ENCODE results near the gene GOLGA8B. TPM values are rescaled to one million over a fixed set of nuclear protein-coding genes. Genes with fewer than 3 reads are reported as not detected.
"Not testable (repeated sequence)": the region's sequence is repeated elsewhere in the genome, so short reads cannot be mapped to it uniquely, and the experiment has no call there.

The GOLGA8B gene
- total RNA-seq, 4 donors from 2014 or later, result 3.4 to 105 (median 33.7) TPM

DNA sequence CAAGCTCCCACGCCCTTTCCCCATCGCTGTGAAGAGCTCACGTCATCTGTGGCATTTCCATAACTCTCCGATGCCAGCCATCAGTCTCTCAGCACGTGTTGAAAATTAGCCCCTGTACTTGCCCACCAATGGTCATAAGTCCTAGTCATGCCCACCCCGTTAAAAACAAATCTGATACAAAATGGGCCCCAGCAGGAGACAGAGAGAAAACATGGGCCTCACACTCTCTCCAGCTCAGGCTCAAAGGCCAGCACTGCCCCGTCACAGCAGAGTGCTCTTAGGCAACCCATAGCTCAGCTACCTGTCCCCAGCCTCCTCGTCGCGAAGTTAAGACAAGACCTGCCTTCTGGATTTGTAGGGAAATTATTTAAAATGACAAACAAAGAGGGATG lies 5.2 kb downstream of the GOLGA8B start:
- H3K4me3 ChIP-seq, result no peak overlapping the region
- DNase-seq, result no peak
- peaks cover 0 to 4% (median 0%) of the 10 kb centered on the region in 4 donors for H3K27me3 ChIP-seq
- 93% methylated on average over 9 to 10 of the region's 10 CpGs for WGBS, 2 donors
- H3K27ac ChIP-seq, result no peak overlapping the region
- TF ChIP-seq, protein P1, sequence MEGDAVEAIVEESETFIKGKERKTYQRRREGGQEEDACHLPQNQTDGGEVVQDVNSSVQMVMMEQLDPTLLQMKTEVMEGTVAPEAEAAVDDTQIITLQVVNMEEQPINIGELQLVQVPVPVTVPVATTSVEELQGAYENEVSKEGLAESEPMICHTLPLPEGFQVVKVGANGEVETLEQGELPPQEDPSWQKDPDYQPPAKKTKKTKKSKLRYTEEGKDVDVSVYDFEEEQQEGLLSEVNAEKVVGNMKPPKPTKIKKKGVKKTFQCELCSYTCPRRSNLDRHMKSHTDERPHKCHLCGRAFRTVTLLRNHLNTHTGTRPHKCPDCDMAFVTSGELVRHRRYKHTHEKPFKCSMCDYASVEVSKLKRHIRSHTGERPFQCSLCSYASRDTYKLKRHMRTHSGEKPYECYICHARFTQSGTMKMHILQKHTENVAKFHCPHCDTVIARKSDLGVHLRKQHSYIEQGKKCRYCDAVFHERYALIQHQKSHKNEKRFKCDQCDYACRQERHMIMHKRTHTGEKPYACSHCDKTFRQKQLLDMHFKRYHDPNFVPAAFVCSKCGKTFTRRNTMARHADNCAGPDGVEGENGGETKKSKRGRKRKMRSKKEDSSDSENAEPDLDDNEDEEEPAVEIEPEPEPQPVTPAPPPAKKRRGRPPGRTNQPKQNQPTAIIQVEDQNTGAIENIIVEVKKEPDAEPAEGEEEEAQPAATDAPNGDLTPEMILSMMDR (IDR thresholded peaks at IDR 0.05), result no peak
- TF ChIP-seq POLR2A (IDR thresholded peaks at IDR 0.05), result no peak
- H3K9me3 ChIP-seq, result no peaks in the 10 kb centered on the region
- intact Hi-C loops (cut with DNase I), result no loop called here
- peaks cover 6 to 18% (median 9%) of the 10 kb centered on the region in 3 donors for H3K4me1 ChIP-seq
- no peaks in the 10 kb centered on the region for H3K36me3 ChIP-seq

DNA sequence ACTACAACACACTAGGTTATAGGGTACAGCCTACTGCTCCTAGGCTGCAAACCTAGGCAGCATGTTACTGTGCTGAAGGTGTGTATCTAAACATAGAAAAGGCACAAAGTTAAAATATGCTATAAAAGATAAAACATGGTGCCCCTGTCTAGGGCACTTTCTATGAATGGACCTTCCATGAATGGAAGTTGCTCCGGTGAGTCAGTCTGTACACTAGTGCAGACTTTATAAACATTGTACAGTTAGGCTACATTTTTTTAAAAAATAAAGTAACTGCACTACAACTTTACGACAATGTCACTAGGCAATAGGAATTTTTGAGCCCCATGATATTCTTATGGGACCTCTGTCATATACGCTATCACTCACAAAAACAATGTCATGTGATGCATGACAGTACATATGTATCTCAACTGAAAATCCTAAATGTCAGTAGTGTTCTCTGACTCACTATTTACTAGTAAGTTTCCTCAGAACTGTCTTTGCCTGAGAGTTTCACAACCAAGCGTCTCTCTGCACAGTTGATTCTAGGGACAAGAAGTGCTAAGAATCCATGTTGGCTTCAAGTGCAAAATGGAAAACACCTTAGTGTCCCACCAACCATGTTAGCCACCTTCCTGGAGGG lies 5.7 kb downstream of the GOLGA8B start:
- H3K4me3 ChIP-seq; H3K27me3 ChIP-seq; DNase-seq; H3K27ac ChIP-seq; intact Hi-C loops (cut with DNase I); H3K9me3 ChIP-seq; H3K36me3 ChIP-seq: not testable (repeated sequence)
- 81 to 84% methylated on average over 4 of the region's 4 CpGs for WGBS, 2 donors
- peaks cover 6 to 13% (median 9%) of the 10 kb centered on the region in 3 donors for H3K4me1 ChIP-seq

DNA sequence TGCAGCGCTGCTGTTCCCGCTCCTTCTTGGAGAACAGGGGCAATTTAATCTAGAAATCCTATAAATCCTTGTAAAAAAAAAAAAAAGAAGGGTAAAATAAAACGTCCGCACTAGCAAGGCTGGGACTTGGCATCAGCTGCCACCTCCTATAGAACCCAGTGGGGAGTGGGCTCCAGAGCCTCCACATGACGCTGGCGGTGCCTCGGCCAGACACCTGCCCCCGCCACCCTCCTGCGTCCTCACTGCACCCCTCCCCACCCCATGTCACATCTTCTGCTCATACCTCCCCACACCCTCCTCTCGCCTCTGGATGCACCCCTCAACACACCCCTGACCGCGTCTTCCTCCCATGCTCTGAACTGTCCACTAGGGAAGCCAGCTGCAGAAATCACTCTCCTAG lies 8.4 kb downstream of the GOLGA8B start:
- H3K27me3 ChIP-seq; H3K4me3 ChIP-seq; H3K27ac ChIP-seq; DNase-seq; H3K4me1 ChIP-seq; H3K36me3 ChIP-seq; H3K9me3 ChIP-seq; intact Hi-C loops (cut with DNase I): not testable (repeated sequence)
- WGBS, 2 donors, result 100% methylated on average over 5 to 6 of the region's 12 CpGs

DNA sequence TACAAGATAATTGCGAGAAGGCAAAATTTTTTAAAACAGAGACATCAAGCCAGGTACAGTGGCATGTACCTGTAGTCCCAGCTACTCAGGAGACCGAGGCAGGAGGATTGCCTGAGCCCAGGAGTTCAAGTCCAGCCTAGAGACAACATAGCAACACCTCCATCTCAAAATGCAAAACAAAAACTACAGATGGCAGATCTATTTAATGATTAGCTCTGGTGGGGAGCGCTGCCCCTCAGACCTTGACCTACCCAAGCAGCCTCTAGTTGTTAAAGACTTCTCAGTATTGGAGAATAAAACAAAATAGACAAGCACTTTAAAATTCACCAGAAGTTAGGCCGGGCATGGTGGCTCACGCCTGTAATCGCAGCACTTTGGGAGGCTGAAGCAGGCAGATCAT lies 10.5 kb downstream of the GOLGA8B start:
- intact Hi-C loops (cut with DNase I); H3K4me3 ChIP-seq; H3K4me1 ChIP-seq; H3K9me3 ChIP-seq; H3K27ac ChIP-seq; H3K27me3 ChIP-seq; H3K36me3 ChIP-seq; DNase-seq: not testable (repeated sequence)
- WGBS, 2 donors, result 79 to 100% methylated on average over 1 to 2 of the region's 6 CpGs

DNA sequence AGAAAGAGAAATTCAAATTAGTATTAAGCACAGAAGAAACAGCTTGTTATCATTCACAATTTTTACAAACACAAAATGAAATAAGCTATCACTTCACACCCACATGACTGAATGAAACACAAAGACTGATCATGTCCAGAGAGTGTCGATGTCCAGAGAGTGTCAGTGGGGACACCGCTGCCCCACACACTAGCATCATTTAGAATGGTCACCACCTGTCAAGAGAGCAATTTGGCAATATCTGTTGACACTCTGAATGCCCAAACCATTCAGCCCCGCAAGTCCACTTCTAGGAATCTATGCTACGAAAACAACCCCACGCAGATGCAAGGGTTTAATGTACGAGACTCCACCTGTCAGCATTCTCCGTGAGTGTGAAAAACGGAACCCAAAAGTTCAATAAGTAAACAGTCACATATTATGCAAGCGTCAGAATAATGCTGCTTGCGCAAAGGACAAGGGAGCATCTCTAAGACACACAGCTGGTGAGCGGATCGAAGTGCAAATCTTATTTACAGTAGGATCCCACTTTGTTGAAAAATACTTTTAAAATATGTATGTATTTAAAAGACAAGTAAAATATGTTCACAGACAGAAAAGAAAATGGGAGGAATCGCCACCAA lies 11.3 kb downstream of the GOLGA8B start:
- H3K27ac ChIP-seq; H3K9me3 ChIP-seq; DNase-seq; H3K4me3 ChIP-seq; H3K4me1 ChIP-seq; H3K36me3 ChIP-seq; H3K27me3 ChIP-seq; intact Hi-C loops (cut with DNase I): not testable (repeated sequence)
- WGBS, 2 donors, result 72 to 76% methylated on average over 12 to 13 of the region's 13 CpGs

DNA sequence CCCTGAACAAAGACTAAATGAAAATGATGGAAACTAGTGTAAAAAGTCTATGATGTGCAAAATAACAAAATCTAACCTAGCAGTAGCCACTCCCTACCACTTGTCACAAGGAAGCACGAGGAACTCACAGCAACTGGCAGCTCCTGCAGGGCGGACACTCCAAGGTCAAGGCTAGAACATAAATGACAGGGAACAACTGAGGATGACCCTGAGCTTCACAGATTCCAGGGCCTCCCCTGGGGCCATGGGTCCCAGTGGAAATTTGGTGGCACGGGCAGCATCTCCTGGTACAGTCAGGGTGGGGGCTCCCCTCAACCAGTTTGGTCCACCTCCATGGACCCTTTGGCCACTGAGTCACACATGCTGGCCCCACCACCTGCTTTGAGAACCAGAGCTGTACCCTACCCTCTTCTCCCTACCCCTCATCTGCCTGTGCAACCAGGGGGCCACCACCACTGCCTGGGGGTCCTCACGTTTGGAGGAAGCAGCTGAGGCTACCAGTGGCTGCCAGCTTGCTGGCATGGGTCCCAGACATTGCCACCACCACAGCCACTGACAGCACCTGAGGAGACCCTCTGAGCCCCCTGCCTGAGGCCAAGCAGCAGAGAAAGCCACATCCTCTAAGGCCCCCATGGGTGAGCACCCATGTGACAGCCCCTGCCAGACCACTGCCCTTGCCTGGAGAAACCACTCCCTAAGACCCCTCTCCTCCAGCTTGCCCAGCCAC lies 13.6 kb downstream of the GOLGA8B start:
- H3K27me3 ChIP-seq; DNase-seq; H3K36me3 ChIP-seq; H3K9me3 ChIP-seq; intact Hi-C loops (cut with DNase I); H3K27ac ChIP-seq; H3K4me1 ChIP-seq; H3K4me3 ChIP-seq: not testable (repeated sequence)
- 83 to 94% methylated on average over 2 to 3 of the region's 4 CpGs for WGBS, 2 donors

DNA sequence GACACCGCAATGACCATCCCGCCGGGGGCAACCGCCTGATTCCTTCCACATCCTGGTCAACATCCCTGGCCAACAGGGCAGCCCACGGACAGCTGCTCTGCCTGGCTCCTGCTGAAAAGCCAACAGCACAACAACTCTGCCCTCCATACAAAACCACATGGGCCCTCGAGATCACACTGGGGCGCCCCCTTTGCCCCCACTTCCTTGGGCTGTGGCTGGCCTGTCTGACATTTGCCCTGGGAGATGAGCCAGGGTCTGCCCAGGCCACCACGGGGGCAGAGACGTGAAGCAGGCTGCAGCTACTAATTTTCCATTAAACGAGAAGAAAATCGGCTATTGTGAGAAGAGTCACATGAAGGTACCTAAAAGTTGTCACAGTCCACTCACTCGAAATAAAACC lies 16.3 kb downstream of the GOLGA8B start:
- H3K9me3 ChIP-seq; DNase-seq; H3K4me3 ChIP-seq; intact Hi-C loops (cut with DNase I); H3K4me1 ChIP-seq; H3K27ac ChIP-seq; H3K36me3 ChIP-seq; H3K27me3 ChIP-seq: not testable (repeated sequence)
- WGBS, 2 donors, result 84 to 91% methylated on average over 5 of the region's 12 CpGs

DNA sequence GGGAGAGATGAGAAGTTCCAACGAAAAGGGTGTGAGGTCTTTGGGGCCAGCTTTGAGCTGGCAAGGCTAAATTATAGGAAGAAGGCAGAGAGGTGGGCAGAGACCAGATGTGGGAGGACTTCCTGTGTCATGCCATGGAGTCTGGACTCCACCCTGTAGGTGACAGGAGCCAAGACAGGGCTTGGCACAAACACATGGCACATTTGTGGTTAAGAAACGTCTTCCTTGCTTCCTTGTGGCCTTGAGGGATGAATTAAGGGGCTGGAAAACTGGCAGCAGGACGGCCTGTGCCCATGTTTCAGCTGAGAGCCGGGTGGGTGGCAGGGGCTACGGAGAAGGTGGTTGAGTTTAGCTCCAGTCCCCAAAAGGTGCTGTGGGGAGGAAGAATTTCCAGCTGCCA lies 18.7 kb downstream of the GOLGA8B start:
- DNase-seq; H3K27ac ChIP-seq; H3K4me3 ChIP-seq; H3K9me3 ChIP-seq; H3K27me3 ChIP-seq; intact Hi-C loops (cut with DNase I); H3K36me3 ChIP-seq; H3K4me1 ChIP-seq: not testable (repeated sequence)
- WGBS, 2 donors, result 71% methylated on average over 5 of the region's 5 CpGs

DNA sequence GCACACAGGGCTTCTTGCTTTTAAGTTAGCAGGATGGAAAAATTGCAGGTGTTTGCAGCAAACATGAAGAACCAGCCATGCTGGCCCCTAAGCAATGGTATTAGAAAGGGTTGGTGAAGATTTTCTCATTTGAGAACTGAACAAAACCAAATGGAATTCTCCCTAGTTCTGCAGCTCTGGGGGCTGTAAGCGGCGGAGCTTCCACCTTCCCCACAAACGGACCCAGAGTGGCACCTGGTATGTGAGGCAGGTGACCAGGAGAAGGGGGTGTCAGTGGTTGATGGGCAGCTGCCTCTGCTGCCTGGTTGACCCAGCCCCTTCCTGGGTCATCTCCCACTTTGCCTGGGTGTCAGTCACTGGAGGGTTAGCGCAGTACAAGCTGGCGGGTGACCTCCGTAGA lies 22.6 kb downstream of the GOLGA8B start:
- H3K27ac ChIP-seq; intact Hi-C loops (cut with DNase I); H3K36me3 ChIP-seq; H3K4me1 ChIP-seq; H3K4me3 ChIP-seq; H3K9me3 ChIP-seq; DNase-seq; H3K27me3 ChIP-seq: not testable (repeated sequence)
- WGBS, 2 donors, result 89% methylated on average over 3 of the region's 6 CpGs; no CpG with 5 or more reads in 1 of the 2 donors

DNA sequence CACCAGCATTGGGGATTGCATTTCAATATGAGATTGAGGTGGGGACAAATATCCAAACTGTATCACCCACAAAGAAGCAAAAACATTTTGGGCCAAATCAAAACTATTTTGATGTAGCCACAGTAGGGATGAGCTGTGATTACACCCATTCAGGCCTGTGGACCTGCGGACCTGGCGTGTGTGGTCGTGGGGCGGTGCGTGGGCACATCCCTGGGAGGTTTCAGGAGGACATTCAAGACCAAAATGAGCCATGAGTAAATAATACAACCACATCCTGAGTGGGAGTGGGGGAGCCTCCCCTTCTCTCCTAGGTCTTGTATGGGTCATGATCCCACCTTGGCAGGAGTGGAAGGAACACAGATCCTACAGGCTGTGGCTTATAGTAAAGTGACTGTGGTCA lies 23.7 kb downstream of the GOLGA8B start:
- H3K27ac ChIP-seq; H3K9me3 ChIP-seq; intact Hi-C loops (cut with DNase I); DNase-seq; H3K4me3 ChIP-seq; H3K36me3 ChIP-seq; H3K4me1 ChIP-seq; H3K27me3 ChIP-seq: not testable (repeated sequence)
- WGBS, 2 donors, result 88 to 100% methylated on average over 3 of the region's 5 CpGs

DNA sequence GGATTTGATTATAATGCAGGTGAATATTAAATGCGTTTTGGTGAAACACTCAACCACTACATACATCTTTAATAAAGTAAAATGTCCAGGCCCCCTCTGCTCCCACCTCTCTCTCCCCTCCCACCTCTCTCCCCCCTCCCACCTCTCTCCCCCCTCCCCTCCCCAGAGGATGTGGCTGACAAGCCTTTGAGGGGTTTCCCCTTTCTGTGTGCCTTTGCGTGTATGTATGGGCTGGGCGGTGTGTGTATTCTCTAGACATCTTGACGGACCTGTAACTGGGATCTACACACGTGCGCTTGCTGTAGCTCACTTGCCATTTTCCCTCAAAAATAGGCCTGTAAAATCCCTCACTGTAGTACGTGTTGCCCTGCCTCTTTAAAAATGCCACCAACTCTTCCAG lies 28.3 kb downstream of the GOLGA8B start:
- H3K4me3 ChIP-seq; H3K36me3 ChIP-seq; H3K9me3 ChIP-seq; DNase-seq; H3K27ac ChIP-seq; H3K4me1 ChIP-seq; intact Hi-C loops (cut with DNase I); H3K27me3 ChIP-seq: not testable (repeated sequence)
- WGBS, 2 donors, result no CpG with 5 or more reads among the region's 7 CpGs

DNA sequence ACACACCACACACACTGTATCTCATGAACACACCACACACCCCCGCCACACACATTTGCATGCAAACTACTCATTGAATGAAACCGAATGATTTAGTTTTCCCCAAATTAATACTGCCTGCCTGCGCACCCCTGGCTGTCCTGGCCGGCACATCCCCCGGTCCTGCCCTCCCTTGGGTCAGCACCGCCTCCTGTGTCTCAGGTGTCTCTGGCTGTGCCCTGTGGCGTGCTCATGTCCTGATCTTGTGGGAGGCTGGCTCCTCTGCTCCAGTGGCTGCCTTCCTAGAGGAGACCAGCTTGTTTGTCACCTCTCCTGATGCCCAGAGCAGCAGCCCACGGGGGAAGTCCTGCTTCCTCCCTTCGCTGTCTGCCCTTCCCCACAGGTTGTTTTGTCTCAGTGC lies 28.7 kb downstream of the GOLGA8B start:
- WGBS, 2 donors, result no CpG with 5 or more reads among the region's 9 CpGs
- DNase-seq; H3K36me3 ChIP-seq; H3K27me3 ChIP-seq; H3K27ac ChIP-seq; H3K9me3 ChIP-seq; H3K4me3 ChIP-seq; intact Hi-C loops (cut with DNase I); H3K4me1 ChIP-seq: not testable (repeated sequence)
